ENCODE results near the gene KPNA2.
"Not testable (repeated sequence)": the region's sequence is repeated elsewhere in the genome, so short reads cannot be mapped to it uniquely, and the experiment has no call there.

Gene KPNA2

GRCh38 chr17:68035523-68036303, at the start of gene KPNA2:
Gene KPNA2, plus strand, starts transcription at chr17:68035735. Its CDS starts 1,398 bp downstream, at chr17:68037133.
- DNase-seq = peak; percentile 100

GRCh38 chr17:67990909-67991308, 44.6 kb upstream of the KPNA2 start:
- no peak for DNase-seq

GRCh38 chr17:67992548-67993152, 42.9 kb upstream of the KPNA2 start:
- DNase-seq = no peak

GRCh38 chr17:67993153-67993997, 42.2 kb upstream of the KPNA2 start:
- DNase-seq = peak; percentile 81

DNA sequence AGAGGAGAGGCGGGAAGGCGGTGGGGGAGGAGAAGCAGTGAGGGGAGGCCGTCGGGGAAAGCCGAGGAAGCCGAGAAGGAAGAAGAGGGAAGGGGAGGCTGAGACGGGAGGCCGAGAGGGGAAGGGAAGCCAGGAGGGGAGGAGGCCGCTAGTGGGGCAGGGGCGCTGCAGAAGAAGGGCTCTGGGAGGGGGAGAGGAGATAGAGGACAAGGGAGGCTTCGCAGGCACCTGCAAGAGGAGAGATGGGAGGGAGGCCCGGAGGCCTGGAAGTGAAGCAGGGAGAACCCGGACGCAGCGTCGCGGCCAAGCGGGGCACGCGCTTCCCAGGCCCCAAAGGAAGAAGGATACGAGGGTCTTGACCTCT, 41.6 kb upstream of the KPNA2 start:
- DNase-seq = peak; percentile 67

- peak; percentile 24 for DNase-seq
Observed at GRCh38 chr17:67994817-67995569, 40.5 kb upstream of the KPNA2 start.

GRCh38 chr17:67995570-67996263, 39.8 kb upstream of the KPNA2 start:
- peak; percentile 8 for DNase-seq

GRCh38 chr17:67996301-67997171, 39.0 kb upstream of the KPNA2 start, which contains the start of gene C17orf58:
Gene C17orf58, minus strand, starts transcription at chr17:67996469. Its CDS starts 271 bp downstream, at chr17:67996198.
- DNase-seq = not testable (repeated sequence)

DNA sequence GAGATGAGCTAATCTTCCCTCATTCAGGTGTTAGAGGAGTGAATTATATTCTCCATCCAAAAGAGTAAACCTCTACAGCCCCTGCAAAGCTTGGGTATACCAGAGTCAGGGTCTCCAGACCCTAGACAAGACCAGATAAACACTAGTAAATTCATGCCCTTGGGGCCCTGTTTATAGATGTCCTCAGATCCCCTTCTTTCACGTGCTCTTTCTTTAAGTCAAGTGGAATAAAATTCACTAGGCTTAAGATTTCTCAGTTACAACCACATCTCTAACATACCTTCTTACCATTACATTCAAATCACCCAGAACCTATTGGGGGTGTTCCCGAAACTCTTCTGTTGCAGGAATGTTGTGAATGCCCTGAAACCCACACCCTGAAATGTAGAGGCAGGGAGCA, 37.1 kb upstream of the KPNA2 start:
- no peak for DNase-seq

GRCh38 chr17:67999291-67999911, 36.1 kb upstream of the KPNA2 start:
- no peak for DNase-seq

DNA sequence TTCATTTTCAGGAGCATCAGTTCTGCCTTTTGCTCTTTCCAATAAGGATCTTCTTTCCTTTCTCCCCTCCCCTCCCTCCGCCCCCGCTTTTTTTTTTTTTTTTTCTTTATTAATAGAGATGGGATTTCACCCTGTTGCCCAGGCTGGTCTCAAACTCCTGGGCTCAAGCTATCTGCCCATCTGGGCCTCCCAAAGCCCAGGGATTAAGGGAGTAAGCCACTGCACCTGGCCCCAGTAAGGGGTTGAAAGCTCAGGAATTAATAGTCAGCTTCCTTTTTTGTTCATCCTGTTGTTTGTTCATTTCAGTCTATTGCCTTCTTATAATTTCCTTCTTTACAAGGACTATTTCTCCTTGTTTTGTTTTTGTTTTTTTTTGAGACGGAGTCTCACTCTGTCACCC, 31.3 kb upstream of the KPNA2 start:
- no peak for DNase-seq

- no peak for DNase-seq
Observed at GRCh38 chr17:68006797-68007196, 28.7 kb upstream of the KPNA2 start.

- peak; percentile 10 for DNase-seq
Observed at GRCh38 chr17:68011199-68011665, 24.3 kb upstream of the KPNA2 start.

- DNase-seq = no peak
Observed at GRCh38 chr17:68013385-68013784, 22.1 kb upstream of the KPNA2 start.

GRCh38 chr17:68015081-68015723, 20.3 kb upstream of the KPNA2 start:
- DNase-seq = no peak

DNA sequence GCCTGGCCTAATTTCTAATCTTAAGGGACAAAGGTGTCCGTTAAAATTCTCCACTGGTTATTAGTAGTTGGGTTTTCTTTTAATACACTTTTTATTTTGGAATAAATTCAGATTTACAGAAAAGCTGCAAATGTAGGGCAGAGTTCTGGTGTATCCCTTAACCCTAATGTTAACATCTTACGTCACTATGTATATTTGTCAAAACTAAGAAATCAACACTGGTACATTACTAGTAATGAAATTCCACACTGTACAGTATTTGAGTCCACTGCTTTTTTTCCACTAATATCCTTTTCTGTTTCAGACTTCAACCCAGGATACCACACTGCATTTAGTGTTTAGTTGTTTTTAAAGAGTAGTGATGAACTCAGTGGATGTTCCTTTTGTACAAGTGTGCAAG, 18.7 kb upstream of the KPNA2 start:
- DNase-seq = no peak

DNA sequence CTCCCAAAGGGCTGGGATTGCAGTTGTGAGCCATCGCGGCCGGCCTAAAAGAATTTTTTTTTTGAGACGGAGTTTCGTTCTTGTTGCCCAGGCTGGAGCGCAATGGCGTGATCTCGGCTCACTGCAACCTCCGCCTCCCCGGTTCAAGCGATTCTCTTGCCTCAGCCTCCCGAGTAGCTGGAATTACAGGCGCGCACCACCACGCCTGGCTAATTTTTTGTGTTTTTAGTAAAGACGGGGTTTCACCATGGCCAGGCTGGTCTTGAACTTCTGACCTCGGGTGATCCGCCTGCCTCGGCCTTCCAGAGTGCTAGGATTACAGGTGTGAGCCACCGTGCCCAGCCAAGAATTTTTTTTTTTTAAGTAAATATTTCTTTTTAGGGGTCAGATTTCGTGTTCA, 17.0 kb upstream of the KPNA2 start:
- DNase-seq = not testable (repeated sequence)

DNA sequence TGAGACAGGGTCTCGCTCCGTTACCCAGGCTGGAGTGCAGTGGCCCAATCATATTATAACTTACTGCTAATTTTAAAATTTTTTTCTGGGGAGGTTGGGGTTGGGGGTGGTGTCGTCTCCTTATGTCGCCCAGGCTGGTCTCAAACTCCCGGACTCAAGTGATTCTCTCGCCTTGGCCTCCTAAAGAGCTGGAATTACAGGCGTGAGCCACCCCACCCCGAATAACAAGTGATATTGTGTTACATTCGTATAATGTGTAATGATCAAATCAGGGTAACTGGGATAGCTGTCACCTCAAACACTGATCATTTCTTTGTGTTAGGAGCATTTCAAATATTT, 16.2 kb upstream of the KPNA2 start:
- peak; percentile 70 for DNase-seq

DNA sequence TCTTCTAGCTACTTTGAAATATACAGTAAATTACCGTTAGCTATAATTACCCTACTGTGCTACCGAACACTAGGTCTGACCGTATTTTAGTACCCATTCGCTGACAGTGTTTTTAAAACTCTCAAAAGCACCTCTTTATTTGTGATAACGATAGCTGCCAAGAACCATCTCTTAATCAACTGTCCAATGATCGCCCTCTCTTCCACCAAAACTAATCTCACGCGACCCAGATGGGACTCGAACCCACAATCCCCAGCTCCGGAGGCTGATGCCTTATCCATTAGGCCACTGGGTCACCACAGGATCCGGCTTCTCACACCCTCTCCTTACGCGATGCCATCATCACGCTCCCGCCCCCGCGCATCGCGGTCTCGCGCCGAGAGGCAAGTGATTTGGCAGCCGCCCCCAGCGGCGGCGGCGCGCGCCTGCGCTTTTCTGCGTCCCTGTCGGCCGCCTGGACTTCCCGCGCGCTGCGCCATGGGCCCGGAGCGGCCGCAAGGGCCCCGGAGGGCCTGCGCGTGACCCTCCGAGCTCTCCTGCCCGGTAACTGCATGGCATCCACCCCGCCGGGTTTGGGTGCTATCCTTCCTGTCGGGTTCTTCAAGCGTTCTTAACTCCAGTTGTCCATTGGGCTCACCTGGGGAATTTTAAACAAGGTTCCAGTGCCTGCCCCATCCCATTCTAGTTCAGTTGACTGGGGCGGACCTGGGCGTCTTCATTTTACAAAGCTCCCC, 15.7 kb upstream of the KPNA2 start:
- peak; percentile 92 for DNase-seq

Data from NCI-H146 (cell line).